Renal cortical epithelial cell (primary cell): ENCODE measurements around the gene UGDH. TPM values are rescaled to one million over a fixed set of nuclear protein-coding genes. Genes with fewer than 3 reads are reported as not detected.
A peak's percentile ranks its signal among the peaks of the same experiment; 100 is the strongest.
"Not testable (repeated sequence)": the region's sequence is repeated elsewhere in the genome, so short reads cannot be mapped to it uniquely, and the experiment has no call there.

Experiments
- DNase-seq: peaks from one replicate; pipeline ENCODE4 v3.0.0-alpha.2; 2011; ENCODE audit warnings: low read depth
- total RNA-seq: library from RNA; depleted of rRNA; stranded (reverse); fragments of >200 nt; gene quantifications from 2 replicates; pipeline ENCODE4 v1.2.3, GENCODE V29; 2014

Gene UGDH
- total RNA-seq, 1 donor from 2014 or later = 424 TPM

- no peak for DNase-seq
Measured at GRCh38 chr4:39529534-39529933, 2.3 kb upstream of the UGDH start.

DNA sequence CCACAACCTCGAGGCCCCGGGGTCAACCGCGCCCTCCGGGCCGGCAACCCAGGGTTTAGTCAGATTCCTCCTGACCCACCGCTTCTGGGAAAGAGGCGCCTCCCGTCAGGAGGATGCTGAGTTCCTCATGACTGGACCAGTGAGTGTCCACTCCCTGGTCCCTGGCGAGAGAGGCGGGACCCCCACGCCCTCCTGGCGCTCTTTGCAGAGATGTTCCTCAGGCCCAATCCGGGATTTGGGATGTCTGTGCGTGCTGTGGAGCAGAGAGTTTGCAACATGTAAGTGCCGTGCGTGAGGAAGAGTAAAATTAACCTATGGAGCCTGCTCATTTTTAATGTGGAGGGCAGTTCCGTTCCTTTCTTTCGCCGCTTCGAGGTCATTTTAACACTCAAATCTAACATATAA lies 824 bp upstream of the UGDH start:
- no peak for DNase-seq

DNA sequence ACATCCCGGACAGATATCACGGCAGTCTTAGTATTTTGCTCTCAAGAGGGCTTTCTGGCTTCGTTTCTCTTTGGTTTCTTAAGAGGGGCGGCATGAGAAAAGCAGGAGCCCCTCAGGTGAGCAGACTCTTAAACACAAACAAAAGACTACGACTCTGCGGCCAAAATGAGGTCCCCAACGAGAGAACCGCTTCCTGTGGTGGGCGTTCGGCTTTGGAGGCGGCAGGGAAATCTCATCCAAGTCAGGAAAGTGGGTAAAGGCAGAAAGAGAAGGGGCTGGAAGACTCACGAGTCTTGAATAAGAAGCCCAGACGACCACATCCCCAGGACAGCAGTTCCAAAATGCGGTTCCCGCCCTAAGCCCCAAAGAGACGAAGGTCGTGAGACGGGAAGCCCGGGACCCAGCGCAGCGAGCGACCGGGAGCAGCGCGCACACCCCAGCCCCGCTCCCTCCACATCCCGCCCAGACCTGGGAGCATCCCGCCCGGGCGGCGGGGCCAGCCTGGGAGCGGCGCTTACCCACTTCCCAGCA lies 409 bp downstream of the UGDH start:
- DNase-seq = no peak

DNA sequence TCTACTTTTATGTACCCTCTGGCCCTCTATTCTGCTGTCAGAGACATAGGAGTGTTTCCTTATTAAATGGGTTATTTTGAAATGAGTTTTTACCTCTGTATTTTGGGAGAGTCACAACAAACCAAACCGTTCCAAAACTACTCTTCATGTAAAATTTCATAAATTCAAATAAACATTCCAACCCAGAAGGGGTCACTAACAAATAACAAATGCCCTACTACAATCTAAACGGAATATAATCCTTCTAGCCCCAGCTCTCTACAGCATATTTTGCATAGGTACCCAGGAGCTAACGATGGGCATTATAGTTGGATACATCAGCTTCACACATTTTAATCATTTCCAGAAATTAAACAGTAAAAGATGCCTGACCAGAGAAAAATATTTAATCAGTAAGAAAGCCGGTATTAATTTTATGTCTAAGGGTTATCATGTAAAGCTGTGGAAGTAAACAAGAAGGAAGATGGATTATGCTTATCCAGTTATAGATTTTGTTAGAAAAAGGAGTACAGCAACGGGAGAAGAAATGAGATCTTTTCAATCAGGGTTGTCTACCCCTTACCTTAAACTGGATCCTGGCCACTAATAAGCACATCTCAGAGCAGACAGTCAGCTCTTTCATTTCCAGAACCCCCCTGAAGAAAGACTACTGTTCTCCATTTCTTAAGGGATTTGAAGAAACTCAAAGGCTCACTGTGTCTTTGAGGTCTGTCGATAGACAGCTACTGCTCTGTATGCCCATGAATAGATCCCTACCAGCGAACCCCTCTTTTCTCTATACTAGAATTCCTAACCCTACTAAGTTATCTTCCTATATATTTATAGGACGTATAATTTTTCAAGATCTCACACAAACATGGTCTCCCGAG lies 1.2 kb downstream of the UGDH start:
- DNase-seq = no peak

DNA sequence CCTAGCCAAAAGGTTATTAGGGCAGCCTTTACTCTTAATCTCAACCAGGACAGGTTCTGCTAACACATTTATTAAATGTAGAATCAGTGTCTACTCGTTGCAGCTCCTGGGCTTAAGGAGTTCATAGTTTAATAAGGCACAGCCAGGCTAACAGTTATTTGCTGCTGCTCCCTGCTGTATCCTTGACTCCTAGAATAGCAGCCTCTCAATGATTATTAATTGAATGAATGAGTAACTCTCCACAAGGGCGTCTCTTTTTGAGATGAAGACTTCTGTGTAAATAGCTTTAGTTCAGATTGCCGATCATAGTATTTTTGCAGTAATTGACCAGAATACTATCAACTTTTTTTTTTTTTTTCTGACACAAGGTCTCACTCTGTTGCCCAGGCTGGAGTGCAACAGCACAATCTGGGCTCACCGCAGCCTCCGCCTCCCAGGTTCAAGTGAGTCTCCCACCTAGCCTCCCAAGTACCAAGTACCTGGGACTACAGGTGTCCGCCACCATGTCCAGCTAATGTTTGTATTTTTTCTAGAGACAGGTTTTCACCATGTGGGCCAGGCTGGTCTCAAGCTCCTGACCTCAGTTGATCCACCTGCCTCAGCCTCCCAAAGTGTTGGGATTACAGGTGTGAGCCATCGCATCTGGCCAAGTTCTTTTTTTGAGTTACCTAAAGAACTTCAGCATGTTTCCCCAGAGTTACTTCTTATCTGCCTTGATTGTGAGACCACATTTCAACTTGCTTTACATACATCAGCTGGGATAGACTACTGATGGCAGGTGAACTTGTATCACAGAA lies 2.9 kb downstream of the UGDH start:
- DNase-seq = peak; percentile 56

DNA sequence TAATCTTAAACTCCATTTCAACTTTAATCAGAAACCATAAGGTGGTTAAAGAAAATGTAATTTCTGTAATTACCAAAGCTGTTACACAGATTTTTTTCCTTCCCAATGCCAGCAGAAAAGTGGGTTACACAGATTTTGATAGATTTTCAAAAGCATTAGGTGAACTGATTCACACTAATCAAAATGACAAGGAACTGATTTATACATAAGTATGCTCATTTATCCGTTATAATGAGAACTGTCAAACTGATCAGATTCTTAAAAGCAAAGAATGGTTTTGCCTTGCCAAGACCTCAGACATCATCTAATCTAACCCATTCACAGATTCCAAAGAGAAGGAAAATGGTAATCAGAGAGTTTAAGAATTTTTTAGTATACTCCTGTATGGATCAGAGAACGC lies 5.2 kb downstream of the UGDH start:
- no peak for DNase-seq

GRCh38 chr4:39521253-39521919 lies 5.9 kb downstream of the UGDH start:
- no peak for DNase-seq

GRCh38 chr4:39518484-39518883 lies 8.8 kb downstream of the UGDH start:
- DNase-seq = no peak

GRCh38 chr4:39516407-39516966 lies 10.8 kb downstream of the UGDH start:
- no peak for DNase-seq

GRCh38 chr4:39515669-39516401 lies 11.4 kb downstream of the UGDH start:
- not testable (repeated sequence) for DNase-seq

DNA sequence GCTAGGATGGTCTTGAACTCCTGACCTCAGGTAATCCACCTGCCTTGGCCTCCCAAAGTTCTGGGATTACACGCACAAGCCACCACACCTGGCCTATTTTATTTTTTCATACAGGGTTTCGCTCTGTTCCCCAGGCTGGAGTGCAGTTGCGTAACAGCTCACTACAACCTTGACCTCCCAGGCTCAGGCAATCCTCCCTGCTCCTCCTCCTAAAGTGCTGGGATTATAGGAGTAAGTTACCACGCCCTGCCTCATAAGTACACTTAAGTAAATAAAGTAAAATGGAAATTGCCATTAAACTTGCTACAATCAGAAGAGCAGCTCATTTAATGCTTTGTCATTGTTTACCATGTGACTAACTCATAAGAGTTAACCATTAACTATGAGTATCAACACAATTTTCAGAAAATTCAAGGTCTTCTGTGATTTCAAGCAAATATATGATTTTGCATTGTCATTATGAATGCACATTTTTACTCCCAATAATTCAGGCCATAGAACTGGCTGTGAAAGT lies 12.3 kb downstream of the UGDH start:
- peak; percentile 97 for DNase-seq

DNA sequence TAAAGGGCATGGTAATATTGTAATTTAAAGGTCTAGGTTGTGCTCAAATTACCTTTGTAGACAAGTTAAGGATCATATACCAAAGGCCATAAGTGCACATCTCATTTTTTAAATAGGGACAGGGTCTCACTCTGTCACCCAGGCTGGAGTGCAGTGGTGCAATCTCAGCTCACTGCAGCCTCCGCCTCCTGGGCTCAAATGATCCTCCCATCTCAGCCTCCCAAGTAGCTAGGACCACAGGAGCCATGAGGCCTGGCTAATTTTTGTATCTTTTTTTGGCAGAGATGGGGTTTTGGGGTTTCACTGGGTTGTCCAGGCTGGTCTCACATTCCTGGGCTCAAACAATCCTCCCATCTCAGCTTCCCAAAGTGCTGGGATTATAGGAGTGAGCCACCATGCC lies 13.0 kb downstream of the UGDH start:
- not testable (repeated sequence) for DNase-seq

- no peak for DNase-seq
Measured at GRCh38 chr4:39510348-39510929, 16.8 kb downstream of the UGDH start.

GRCh38 chr4:39505581-39505980 lies 21.7 kb downstream of the UGDH start:
- peak; percentile 82 for DNase-seq

DNA sequence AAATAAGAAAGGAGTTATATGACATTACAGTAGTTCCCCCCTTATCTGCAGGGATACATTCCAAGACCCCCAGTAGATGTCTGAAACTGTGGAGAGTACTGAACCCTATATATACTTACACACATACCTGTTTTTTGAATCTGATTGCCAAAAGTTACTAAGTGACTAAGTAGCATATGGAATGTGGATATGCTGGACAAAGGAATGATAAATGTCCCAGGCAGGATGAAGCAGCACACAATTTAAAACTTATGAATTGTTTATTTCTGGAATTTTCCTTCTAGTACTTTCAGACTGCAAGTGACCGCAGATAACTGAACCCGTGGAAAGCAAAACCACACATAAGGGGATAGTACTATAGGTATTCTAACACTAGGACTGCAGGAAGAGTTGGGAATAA lies 22.7 kb downstream of the UGDH start:
- DNase-seq = no peak

GRCh38 chr4:39502664-39503035 lies 24.6 kb downstream of the UGDH start:
- DNase-seq = not testable (repeated sequence)

DNA sequence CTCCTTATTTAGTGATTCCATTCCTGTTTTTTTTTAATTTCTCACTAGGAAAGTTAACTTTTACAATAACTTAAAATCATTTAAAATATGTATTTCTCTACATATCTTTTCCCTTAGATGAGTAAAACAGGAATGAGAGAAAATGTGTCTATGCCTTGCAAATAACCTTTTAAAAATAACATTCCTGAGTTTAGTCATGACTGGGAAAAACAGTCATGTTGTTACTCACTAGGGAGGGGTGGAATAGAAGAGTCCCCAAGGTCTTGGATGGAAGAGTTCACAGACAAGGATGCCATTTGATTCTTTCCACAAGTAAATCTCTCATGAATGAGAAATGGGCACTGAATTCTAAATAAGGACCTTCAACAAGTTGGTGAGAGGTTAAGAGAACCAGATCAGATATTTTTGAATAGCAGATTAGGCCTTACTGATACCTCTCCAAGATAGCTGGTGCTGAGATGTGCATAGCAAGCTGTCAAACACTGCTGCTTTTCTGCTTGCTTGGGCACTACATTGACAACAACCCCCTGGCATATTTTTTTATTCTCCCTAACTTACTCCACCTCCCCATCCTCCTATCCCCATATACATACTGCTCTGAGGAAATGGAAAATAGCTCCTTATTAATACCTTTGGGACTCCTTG lies 25.1 kb downstream of the UGDH start:
- DNase-seq = peak; percentile 64

DNA sequence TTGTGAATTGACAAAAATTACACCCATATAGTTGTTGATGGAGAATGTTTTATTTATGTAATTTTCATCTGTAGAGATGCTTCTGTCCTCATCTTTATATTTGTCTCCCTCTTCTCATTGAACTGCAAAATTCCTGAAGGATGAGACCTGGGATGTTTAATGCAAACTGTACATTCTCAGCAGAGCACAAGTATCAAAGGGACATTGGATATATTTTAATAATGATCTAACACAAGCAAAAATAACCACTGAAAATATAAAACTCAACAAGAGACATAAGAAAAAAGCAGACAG lies 28.6 kb downstream of the UGDH start:
- no peak for DNase-seq

GRCh38 chr4:39497909-39498726 lies 29.1 kb downstream of the UGDH start:
- DNase-seq = no peak
